SK-N-MC (cell line): ENCODE measurements around the gene RPAP2.

ENCODE experiments used
- EZH2 ChIP-seq: fragments of 200-600 bp; sonication (generic); IDR thresholded peaks from one replicate; pipeline ENCODE4 v1.6.1; 2017; ENCODE audit warnings: antibody characterized with exemption
- FOXP2 ChIP-seq: optimal IDR thresholded peaks from 2 replicates; pipeline ENCODE3; 2011; ENCODE audit warnings: mild to moderate bottlenecking, moderate library complexity; ENCODE audit not compliant: insufficient read depth; ENCODE audit errors: extremely low read length, control extremely low read depth
- POLR2AphosphoS5 ChIP-seq: IDR thresholded peaks from 2 replicates; pipeline ENCODE4 v1.6.1; 2012; ENCODE audit warnings: mild to moderate bottlenecking, low read depth, low read length, borderline replicate concordance

DNA sequence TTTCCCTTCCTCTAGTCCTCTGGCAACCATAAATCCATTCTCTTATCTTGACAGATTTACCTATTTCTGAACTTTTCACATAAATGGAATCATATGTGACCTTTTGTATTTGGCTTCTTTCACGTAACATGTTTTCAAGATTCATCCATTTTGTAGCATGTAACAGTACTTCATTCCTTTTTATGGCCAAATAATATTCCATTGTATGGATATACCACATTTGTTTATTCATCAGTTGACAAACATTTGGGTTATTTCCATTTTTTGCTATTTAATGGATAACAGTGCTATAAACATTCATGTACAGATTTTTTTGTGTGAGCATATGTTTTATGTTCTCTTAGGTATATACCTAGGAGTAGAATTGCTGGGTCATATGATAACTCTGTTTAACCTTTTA is 54.0 kb downstream of the RPAP2 start:
- TF ChIP-seq POLR2AphosphoS5 (no peak), EZH2 (no peak), FOXP2 (no peak)
